Fibroblast of lung (primary cell): Measurements from ENCODE around the gene SURF1. TPM values are rescaled to one million over a fixed set of nuclear protein-coding genes. Genes with fewer than 3 reads are reported as not detected.

Experiments
- DNase-seq, 2 donors: peaks; one replicate each; pipeline versions ENCODE4 v3.0.0 to v3.0.0-alpha.2; 2010; ENCODE audit warnings: low read depth in 2 of 2
- H2AFZ ChIP-seq: 2 replicates; pipeline ENCODE4 v1.5.1; 2012; ENCODE audit warnings: low read length, control low read depth, inconsistent platforms
- H3K27ac ChIP-seq: 2 replicates; pipeline ENCODE4 v1.5.1; 2011; ENCODE audit warnings: low read length, control low read depth; ENCODE audit not compliant: insufficient read depth
- H3K27me3 ChIP-seq: 2 replicates; pipeline ENCODE4 v1.5.1; 2011; ENCODE audit warnings: mild to moderate bottlenecking, low read length; ENCODE audit not compliant: control insufficient read depth, insufficient read depth
- H3K36me3 ChIP-seq: 2 replicates; pipeline ENCODE4 v1.5.1; 2011; ENCODE audit warnings: low read length; ENCODE audit not compliant: control insufficient read depth, insufficient read depth
- H3K4me1 ChIP-seq: 2 replicates; pipeline ENCODE4 v1.5.1; 2011; ENCODE audit warnings: low read length; ENCODE audit not compliant: control insufficient read depth, insufficient read depth; ENCODE audit errors: extremely low read depth
- H3K4me2 ChIP-seq: 2 replicates; pipeline ENCODE4 v1.5.1; 2011; ENCODE audit warnings: low read length, control low read depth; ENCODE audit not compliant: insufficient read depth; ENCODE audit errors: extremely low read depth
- H3K4me3 ChIP-seq, 4 experiments: fragments of 200-600 bp in 1 of 4; sonication (generic) in 1 of 4; replicated peaks in 1 of 4; 2 replicates each; pipeline ENCODE4 v1.5.1; 2011 to 2016; ENCODE audit warnings: low read length in 4 of 4, low read depth in 3 of 4, mild to moderate bottlenecking in 3 of 4, control low read depth in 2 of 4, inconsistent platforms in 1 of 4, mixed read lengths in 1 of 4; ENCODE audit not compliant: insufficient read depth in 1 of 4; ENCODE audit errors: control extremely low read depth in 1 of 4
- H3K79me2 ChIP-seq: 2 replicates; pipeline ENCODE4 v1.5.1; 2012; ENCODE audit warnings: mild to moderate bottlenecking, low read length, inconsistent platforms; ENCODE audit not compliant: control insufficient read depth, insufficient read depth
- H3K9ac ChIP-seq: 2 replicates; pipeline ENCODE4 v1.5.1; 2011; ENCODE audit warnings: mild to moderate bottlenecking, low read length, control low read depth; ENCODE audit not compliant: insufficient read depth
- H3K9me3 ChIP-seq: 2 replicates; pipeline ENCODE4 v1.5.1; 2012; ENCODE audit warnings: low read depth, low read length; ENCODE audit not compliant: control insufficient read depth, insufficient read depth
- H4K20me1 ChIP-seq: 2 replicates; pipeline ENCODE4 v1.5.1; 2011; ENCODE audit warnings: low read length; ENCODE audit not compliant: control insufficient read depth, insufficient read depth; ENCODE audit errors: extremely low read depth
- EZH2 ChIP-seq: IDR thresholded peaks from 2 replicates; pipeline ENCODE4 v1.5.1; 2012; ENCODE audit warnings: low read length, control low read depth, mild to moderate bottlenecking; ENCODE audit errors: missing control alignments
- polyA minus RNA-seq: library from RNA; depleted of rRNA, polyadenylated mRNA; stranded (reverse); fragments of >200 nt; gene quantifications from 2 replicates; pipeline ENCODE4 v1.2.3, GENCODE V29; 2011; ENCODE audit warnings: low replicate concordance
- polyA plus RNA-seq, 2 donors: library from polyadenylated mRNA; depleted of rRNA in 1 of 2; stranded (reverse) in 1 of 2; unstranded in 1 of 2; fragments of >200 nt; gene quantifications; 2 replicates each; pipeline ENCODE4 v1.2.1, GENCODE V29; 2011 to 2012; ENCODE audit warnings: missing spikeins in 1 of 2
- total RNA-seq: library from RNA; depleted of rRNA; stranded (reverse); fragments of >200 nt; gene quantifications from 2 replicates; pipeline ENCODE4 v1.2.1, GENCODE V29; 2014
- TF ChIP-seq, protein P1 (sequence below), 2 donors: IDR thresholded peaks in 1 of 2; conservative IDR thresholded peaks in 1 of 2; 1 replicate in 1 of 2; 2 replicates in 1 of 2; pipeline ENCODE4 v1.5.1; 2011 to 2012; ENCODE audit warnings: low read length in 2 of 2, control low read depth in 1 of 2, inconsistent platforms in 1 of 2, low read depth in 1 of 2, mild to moderate bottlenecking in 1 of 2

SURF1 gene, protein sequence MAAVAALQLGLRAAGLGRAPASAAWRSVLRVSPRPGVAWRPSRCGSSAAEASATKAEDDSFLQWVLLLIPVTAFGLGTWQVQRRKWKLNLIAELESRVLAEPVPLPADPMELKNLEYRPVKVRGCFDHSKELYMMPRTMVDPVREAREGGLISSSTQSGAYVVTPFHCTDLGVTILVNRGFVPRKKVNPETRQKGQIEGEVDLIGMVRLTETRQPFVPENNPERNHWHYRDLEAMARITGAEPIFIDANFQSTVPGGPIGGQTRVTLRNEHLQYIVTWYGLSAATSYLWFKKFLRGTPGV
- 22.6 and 27.9 TPM in 2 replicates for total RNA-seq
- polyA plus RNA-seq = 31.7 and 36.8 TPM in 2 replicates
- 40.5 and 45.6 TPM in 2 replicates for polyA plus RNA-seq (2012)
- polyA minus RNA-seq = 11.6 and 17.0 TPM in 2 replicates

DNA sequence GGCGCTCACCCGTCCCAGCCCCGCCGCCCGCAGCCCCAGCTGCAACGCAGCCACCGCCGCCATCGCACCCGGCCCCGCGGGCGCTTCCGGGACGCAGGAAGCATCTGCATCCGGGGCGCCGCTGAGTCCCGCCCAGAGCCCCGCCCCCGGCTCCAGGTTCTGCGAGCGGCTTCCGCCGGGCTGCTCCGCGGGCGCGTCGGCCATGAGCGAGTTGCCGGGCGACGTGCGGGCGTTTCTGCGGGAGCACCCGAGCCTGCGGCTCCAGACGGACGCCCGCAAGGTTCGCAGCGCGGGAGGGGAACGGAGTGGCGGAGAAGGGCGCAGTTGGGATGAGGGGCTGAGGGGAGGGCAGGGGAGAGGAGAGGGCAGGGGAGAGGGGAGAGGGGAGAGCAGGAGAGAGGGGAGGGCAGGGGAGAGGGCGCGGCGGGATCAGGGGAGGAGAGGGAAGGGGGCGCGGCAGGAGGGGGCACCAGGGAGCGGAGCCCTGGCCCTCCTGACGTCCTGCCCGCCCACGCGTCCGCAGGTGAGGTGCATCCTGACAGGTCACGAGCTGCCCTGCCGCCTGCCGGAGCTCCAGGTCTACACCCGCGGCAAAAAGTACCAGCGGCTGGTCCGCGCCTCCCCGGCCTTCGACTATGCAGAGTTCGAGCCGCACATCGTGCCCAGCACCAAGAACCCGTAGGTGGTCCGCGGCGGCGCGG, at the start of gene SURF1, which contains the start of gene SURF2:
SURF1 (minus strand) TSS at position 97 of the 701 bp plus-strand sequence; CDS start at position 63, 34 bp downstream.
SURF2 (plus strand) TSS at position 160 of the 701 bp plus-strand sequence; CDS start at position 203, 43 bp downstream.
- Histone ChIP-seq H3K4me2 (peak within 1 kb of the TSS; percentile 88), H4K20me1 (no peaks in the 10 kb centered on the region), H3K9ac (peak within 1 kb of the TSS; percentile 64), H3K36me3 (peaks cover 24% of the 10 kb centered on the region), H3K79me2 (peaks cover 6% of the 10 kb centered on the region), H3K27me3 (no peaks in the 10 kb centered on the region), H3K9me3 (no peaks in the 10 kb centered on the region), H3K4me1 (peaks cover 4% of the 10 kb centered on the region), H3K4me3 (peak within 1 kb of the TSS; percentile 70 to 81 (median 76)), H3K27ac (peak within 1 kb of the TSS; percentile 54), H2AFZ (no peak within 1 kb of the TSS)
- TF ChIP-seq, protein P1, sequence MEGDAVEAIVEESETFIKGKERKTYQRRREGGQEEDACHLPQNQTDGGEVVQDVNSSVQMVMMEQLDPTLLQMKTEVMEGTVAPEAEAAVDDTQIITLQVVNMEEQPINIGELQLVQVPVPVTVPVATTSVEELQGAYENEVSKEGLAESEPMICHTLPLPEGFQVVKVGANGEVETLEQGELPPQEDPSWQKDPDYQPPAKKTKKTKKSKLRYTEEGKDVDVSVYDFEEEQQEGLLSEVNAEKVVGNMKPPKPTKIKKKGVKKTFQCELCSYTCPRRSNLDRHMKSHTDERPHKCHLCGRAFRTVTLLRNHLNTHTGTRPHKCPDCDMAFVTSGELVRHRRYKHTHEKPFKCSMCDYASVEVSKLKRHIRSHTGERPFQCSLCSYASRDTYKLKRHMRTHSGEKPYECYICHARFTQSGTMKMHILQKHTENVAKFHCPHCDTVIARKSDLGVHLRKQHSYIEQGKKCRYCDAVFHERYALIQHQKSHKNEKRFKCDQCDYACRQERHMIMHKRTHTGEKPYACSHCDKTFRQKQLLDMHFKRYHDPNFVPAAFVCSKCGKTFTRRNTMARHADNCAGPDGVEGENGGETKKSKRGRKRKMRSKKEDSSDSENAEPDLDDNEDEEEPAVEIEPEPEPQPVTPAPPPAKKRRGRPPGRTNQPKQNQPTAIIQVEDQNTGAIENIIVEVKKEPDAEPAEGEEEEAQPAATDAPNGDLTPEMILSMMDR (conservative IDR thresholded peaks at IDR 0.05 in 1 of 2, IDR thresholded peaks at IDR 0.05 in 1 of 2; ENCODE audit: low read depth in 1 of 2, low read length in 2 of 2) = no peak
- TF ChIP-seq EZH2 = no peak
- peak; percentile 69 to 74 for DNase-seq

DNA sequence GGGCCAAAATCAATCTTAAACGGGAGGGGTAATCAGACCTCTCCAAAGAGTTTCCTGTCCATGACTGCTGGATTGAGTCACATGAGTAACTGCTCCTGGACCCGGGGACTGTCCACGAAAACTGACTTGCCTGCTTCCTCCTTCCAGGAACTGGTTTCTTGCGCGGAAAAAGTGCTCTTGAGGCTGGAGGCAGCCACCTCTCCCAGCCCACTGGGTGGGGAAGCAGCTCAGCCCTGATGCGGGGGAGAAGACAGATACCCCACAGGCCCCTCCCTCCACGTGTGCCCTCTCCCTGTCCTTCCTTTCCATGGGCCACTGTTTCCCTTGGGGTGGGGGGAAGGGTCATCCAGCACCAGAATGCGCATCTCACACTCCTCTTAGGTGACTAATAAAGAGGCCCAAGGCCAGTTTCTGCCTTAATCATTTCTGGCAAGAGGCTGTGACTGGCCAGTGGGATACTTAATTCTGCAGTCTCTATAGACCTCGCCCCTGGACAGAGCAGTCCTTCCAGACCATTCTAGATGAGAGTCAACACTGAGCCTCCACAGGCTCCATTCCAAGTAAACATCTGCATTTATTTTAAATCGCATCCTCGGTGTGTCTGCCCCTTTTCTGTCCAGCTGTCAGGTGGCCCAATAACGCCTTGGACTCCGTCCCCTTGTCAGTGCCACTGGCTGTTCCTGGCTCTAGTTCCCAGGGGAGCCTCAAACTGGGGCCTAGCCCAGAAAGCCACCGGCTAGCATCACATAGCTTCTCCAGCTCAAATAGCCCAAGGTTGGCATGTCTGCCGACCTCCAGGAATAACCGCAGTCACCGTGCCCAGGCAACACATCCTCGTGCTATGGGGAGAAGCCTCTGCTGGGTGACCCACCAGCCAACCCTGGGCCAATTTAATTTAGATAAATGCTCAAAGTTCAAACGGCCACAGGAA, 49.5 kb upstream of the SURF1 start:
- H3K9ac ChIP-seq = no peak overlapping the region
- DNase-seq = peak in 1 of 2 donors; percentile 41
- H3K27ac ChIP-seq = no peak overlapping the region

More for the DNA sequence above, 49.5 kb upstream of the SURF1 start:
- TF ChIP-seq, protein P1 (conservative IDR thresholded peaks at IDR 0.05 in 1 of 2, IDR thresholded peaks at IDR 0.05 in 1 of 2; ENCODE audit: low read depth in 1 of 2, low read length in 2 of 2) = no peak
- TF ChIP-seq EZH2 = no peak
- H3K4me1 ChIP-seq = peaks cover 2% of the 10 kb centered on the region
- H2AFZ ChIP-seq = no peak overlapping the region
- H3K4me2 ChIP-seq = no peak overlapping the region
- H3K79me2 ChIP-seq = no peaks in the 10 kb centered on the region
- no peaks in the 10 kb centered on the region for H3K27me3 ChIP-seq
- H4K20me1 ChIP-seq = no peaks in the 10 kb centered on the region
- H3K9me3 ChIP-seq = no peaks in the 10 kb centered on the region
- no peak overlapping the region for H3K4me3 ChIP-seq
- peaks cover 12% of the 10 kb centered on the region for H3K36me3 ChIP-seq
